ENCODE results near the gene PDGFB.
A peak's percentile ranks its signal among the peaks of the same experiment; 100 is the strongest.

PDGFB gene

GRCh38 chr22:39238966-39239505, 5.7 kb downstream of the PDGFB start:
- DNase-seq: no peak

- no peak for DNase-seq
These were observed 6.2 kb downstream of the PDGFB start for GRCh38 chr22:39238561-39238960.

GRCh38 chr22:39238101-39238466, 6.7 kb downstream of the PDGFB start:
- DNase-seq: no peak

GRCh38 chr22:39237318-39238100, 7.3 kb downstream of the PDGFB start:
- DNase-seq: no peak

- peak; percentile 38 for DNase-seq
These were observed 8.2 kb downstream of the PDGFB start for GRCh38 chr22:39236321-39237317.

- no peak for DNase-seq
These were observed 9.7 kb downstream of the PDGFB start for GRCh38 chr22:39234867-39235687.

GRCh38 chr22:39234472-39234787, 10.4 kb downstream of the PDGFB start:
- no peak for DNase-seq

- DNase-seq: no peak
These were observed 10.9 kb downstream of the PDGFB start for GRCh38 chr22:39233710-39234471.

- DNase-seq: no peak
These were observed 11.7 kb downstream of the PDGFB start for GRCh38 chr22:39232806-39233709.

GRCh38 chr22:39232246-39232645, 12.5 kb downstream of the PDGFB start:
- no peak for DNase-seq

- DNase-seq: no peak
These were observed 13.4 kb downstream of the PDGFB start for GRCh38 chr22:39231197-39231950.

GRCh38 chr22:39230261-39231196, 14.3 kb downstream of the PDGFB start:
- no peak for DNase-seq

- DNase-seq: no peak
These were observed 15.0 kb downstream of the PDGFB start for GRCh38 chr22:39229688-39230260.

GRCh38 chr22:39229075-39229474, 15.7 kb downstream of the PDGFB start:
- no peak for DNase-seq

GRCh38 chr22:39227542-39228272, 17.1 kb downstream of the PDGFB start:
- DNase-seq: no peak

GRCh38 chr22:39226353-39226752, 18.4 kb downstream of the PDGFB start:
- DNase-seq: no peak

- no peak for DNase-seq
These were observed 19.2 kb downstream of the PDGFB start for GRCh38 chr22:39225591-39225990.

- DNase-seq: no peak
These were observed 20.2 kb downstream of the PDGFB start for GRCh38 chr22:39224550-39224949.
